GM23338 (cell line): Measurements from ENCODE around the gene RNASE8. TPM values are rescaled to one million over a fixed set of nuclear protein-coding genes. Genes with fewer than 3 reads are reported as not detected.

Experiments
- ATAC-seq: fragments of 200-7000 bp; cut with Tn5 transposase; 3 replicates; pipeline ENCODE4 v1.9.1; 2020
- DNase-seq: peaks from one replicate; pipeline ENCODE4 v3.0.0-alpha.2; 2015; ENCODE audit warnings: low spot score
- H2AFZ ChIP-seq: fragments of 200-600 bp; sonication (generic); 2 replicates; pipeline ENCODE4 v1.8.0; 2016; ENCODE audit warnings: antibody characterized with exemption, mild to moderate bottlenecking, moderate library complexity
- H3F3A ChIP-seq: fragments of 200-600 bp; sonication (generic); replicated peaks from 2 replicates; pipeline ENCODE4 v1.8.0; 2017; ENCODE audit warnings: antibody characterized with exemption, mixed run types, low read depth
- H3K27ac ChIP-seq: fragments of 200-600 bp; sonication (generic); 2 replicates; pipeline ENCODE4 v1.6.1; 2016; ENCODE audit warnings: low read depth
- H3K27me3 ChIP-seq: fragments of 200-600 bp; sonication (generic); 2 replicates; pipeline ENCODE4 v1.8.0; 2016; ENCODE audit warnings: mild to moderate bottlenecking, mixed run types, moderate library complexity; ENCODE audit not compliant: insufficient read depth
- H3K36me3 ChIP-seq: fragments of 200-600 bp; sonication (generic); 2 replicates; pipeline ENCODE4 v1.8.0; 2016; ENCODE audit warnings: mild to moderate bottlenecking; ENCODE audit not compliant: insufficient read depth
- H3K4me1 ChIP-seq: fragments of 200-600 bp; sonication (generic); 2 replicates; pipeline ENCODE4 v1.8.0; 2016; ENCODE audit warnings: mild to moderate bottlenecking, moderate library complexity; ENCODE audit not compliant: insufficient read depth
- H3K4me2 ChIP-seq: fragments of 200-600 bp; sonication (generic); 2 replicates; pipeline ENCODE4 v1.7.1; 2017; ENCODE audit warnings: mixed run types
- H3K4me3 ChIP-seq: fragments of 200-600 bp; sonication (generic); 2 replicates; pipeline ENCODE4 v1.6.1; 2016; ENCODE audit warnings: mixed run types
- H3K79me2 ChIP-seq: fragments of 200-600 bp; sonication (generic); replicated peaks from 2 replicates; pipeline ENCODE4 v1.8.0; 2017; ENCODE audit warnings: mild to moderate bottlenecking; ENCODE audit not compliant: insufficient read depth
- H3K9me2 ChIP-seq: fragments of 200-600 bp; sonication (generic); 2 replicates; pipeline ENCODE4 v1.8.0; 2017; ENCODE audit not compliant: insufficient read depth
- H4K20me1 ChIP-seq: fragments of 200-600 bp; sonication (generic); replicated peaks from 2 replicates; pipeline ENCODE4 v1.8.0; 2017; ENCODE audit warnings: mild to moderate bottlenecking; ENCODE audit not compliant: insufficient read depth
- H3K27ac Mint-ChIP-seq: 2 replicates; pipeline ENCODE4 v1.8.0; 2020; ENCODE audit warnings: inconsistent platforms, mild to moderate bottlenecking, moderate library complexity, mixed read lengths
- H3K27me3 Mint-ChIP-seq: 3 replicates; pipeline ENCODE4 v1.8.0; 2022; ENCODE audit warnings: low read depth, mild to moderate bottlenecking, moderate library complexity, mixed read lengths, inconsistent platforms; ENCODE audit not compliant: insufficient read depth, poor library complexity
- H3K36me3 Mint-ChIP-seq: 3 replicates; pipeline ENCODE4 v1.8.0; 2021; ENCODE audit warnings: low read depth, mild to moderate bottlenecking, inconsistent platforms, moderate library complexity, mixed read lengths
- H3K4me1 Mint-ChIP-seq: 3 replicates; pipeline ENCODE4 v1.8.0; 2020; ENCODE audit warnings: mild to moderate bottlenecking, inconsistent platforms, mixed read lengths
- H3K4me3 Mint-ChIP-seq: 3 replicates; pipeline ENCODE4 v1.8.0; 2021; ENCODE audit warnings: moderate library complexity, mild to moderate bottlenecking, inconsistent platforms, mixed read lengths
- H3K9me3 Mint-ChIP-seq: 3 replicates; pipeline ENCODE4 v1.8.0; 2020; ENCODE audit warnings: moderate library complexity, mild to moderate bottlenecking, inconsistent platforms, mixed read lengths
- CREB1 ChIP-seq: fragments of 250-450 bp; sonication (Bioruptor Pico); IDR thresholded peaks from 2 replicates; pipeline ENCODE4 v1.5.0; 2020; ENCODE audit warnings: low read depth, mild to moderate bottlenecking, moderate library complexity
- CTCF ChIP-seq, 2 experiments: fragments of 200-600 bp in 1 of 2; sonication (generic) in 1 of 2; conservative IDR thresholded peaks; 2 replicates each; pipeline versions ENCODE4 v1.5.1 to v1.6.1; 2016 to 2017; ENCODE audit warnings: antibody characterized with exemption in 2 of 2, low read depth in 2 of 2, mild to moderate bottlenecking in 2 of 2, moderate library complexity in 1 of 2
- ETS1 ChIP-seq: IDR thresholded peaks from 2 replicates; pipeline ENCODE4 v1.6.1; 2016; ENCODE audit warnings: antibody characterized with exemption
- EZH2 ChIP-seq: fragments of 200-600 bp; sonication (generic); IDR thresholded peaks from one replicate; pipeline ENCODE4 v1.8.0; 2017; ENCODE audit warnings: antibody characterized with exemption, mild to moderate bottlenecking, low read depth; ENCODE audit not compliant: unreplicated experiment
- EZH2phosphoT487 ChIP-seq: fragments of 200-600 bp; sonication (generic); IDR thresholded peaks from one replicate; pipeline ENCODE4 v1.8.1; 2018; ENCODE audit warnings: antibody characterized with exemption; ENCODE audit not compliant: unreplicated experiment
- JUNB ChIP-seq: IDR thresholded peaks from one replicate; pipeline ENCODE4 v1.6.1; 2016; ENCODE audit warnings: antibody characterized with exemption; ENCODE audit not compliant: unreplicated experiment
- NANOG ChIP-seq: IDR thresholded peaks from 2 replicates; pipeline ENCODE4 v1.6.1; 2016; ENCODE audit warnings: antibody characterized with exemption, borderline replicate concordance
- POLR2AphosphoS5 ChIP-seq: IDR thresholded peaks from 2 replicates; pipeline ENCODE4 v1.6.1; 2016; ENCODE audit warnings: antibody characterized with exemption, low read depth
- STAT1 ChIP-seq: IDR thresholded peaks from one replicate; pipeline ENCODE4 v1.6.1; 2016; ENCODE audit warnings: antibody characterized with exemption; ENCODE audit not compliant: unreplicated experiment
- ZNF114 ChIP-seq: fragments of 250-450 bp; sonication (Bioruptor Pico); IDR thresholded peaks from 2 replicates; pipeline ENCODE4 v1.5.0; 2020; ENCODE audit warnings: mild to moderate bottlenecking, moderate library complexity
- ZNF331 ChIP-seq: fragments of 250-450 bp; sonication (Bioruptor Pico); IDR thresholded peaks from 2 replicates; pipeline ENCODE4 v1.5.0; 2020; ENCODE audit warnings: low read depth, mild to moderate bottlenecking, moderate library complexity
- ZNF462 ChIP-seq: fragments of 250-450 bp; sonication (Bioruptor Pico); IDR thresholded peaks from 2 replicates; pipeline ENCODE4 v1.5.0; 2020; ENCODE audit warnings: mild to moderate bottlenecking, moderate library complexity
- polyA plus RNA-seq: library from polyadenylated mRNA; unstranded; fragments of >200 nt; fragmentation: Nextera tagmentation; extraction: Ambion mirVana; gene quantifications from 2 replicates; pipeline ENCODE4 v1.2.1, GENCODE V29; 2016
- total RNA-seq: library from RNA; depleted of rRNA; stranded (reverse); fragments of >200 nt; shearing (Covaris generic); gene quantifications from 2 replicates; pipeline ENCODE4 v1.2.3, GENCODE V29; 2014
- TF ChIP-seq, protein P1 (sequence below): IDR thresholded peaks from one replicate; pipeline ENCODE4 v1.6.1; 2018; ENCODE audit warnings: antibody characterized with exemption; ENCODE audit not compliant: unreplicated experiment

The RNASE8 gene
- total and polyA plus RNA-seq, 2 experiments from 2014 or later = not detected

- H3K36me3 Mint-ChIP-seq = peaks cover 19% of the 10 kb centered on the region
- no peaks in the 10 kb centered on the region for H4K20me1 ChIP-seq
- DNase-seq = no peak
- TF ChIP-seq NANOG (no peak), ETS1 (no peak), ZNF114 (no peak), ZNF462 (no peak), CREB1 (CRISPR knock-in tag) (no peak), CTCF (conservative IDR thresholded peaks at IDR 0.05; ENCODE audit: low read depth in 2 of 2) (no peak), ZNF331 (no peak), EZH2phosphoT487 (no peak), POLR2AphosphoS5 (no peak), JUNB (no peak), EZH2 (no peak), STAT1 (no peak)
- TF ChIP-seq, protein P1, sequence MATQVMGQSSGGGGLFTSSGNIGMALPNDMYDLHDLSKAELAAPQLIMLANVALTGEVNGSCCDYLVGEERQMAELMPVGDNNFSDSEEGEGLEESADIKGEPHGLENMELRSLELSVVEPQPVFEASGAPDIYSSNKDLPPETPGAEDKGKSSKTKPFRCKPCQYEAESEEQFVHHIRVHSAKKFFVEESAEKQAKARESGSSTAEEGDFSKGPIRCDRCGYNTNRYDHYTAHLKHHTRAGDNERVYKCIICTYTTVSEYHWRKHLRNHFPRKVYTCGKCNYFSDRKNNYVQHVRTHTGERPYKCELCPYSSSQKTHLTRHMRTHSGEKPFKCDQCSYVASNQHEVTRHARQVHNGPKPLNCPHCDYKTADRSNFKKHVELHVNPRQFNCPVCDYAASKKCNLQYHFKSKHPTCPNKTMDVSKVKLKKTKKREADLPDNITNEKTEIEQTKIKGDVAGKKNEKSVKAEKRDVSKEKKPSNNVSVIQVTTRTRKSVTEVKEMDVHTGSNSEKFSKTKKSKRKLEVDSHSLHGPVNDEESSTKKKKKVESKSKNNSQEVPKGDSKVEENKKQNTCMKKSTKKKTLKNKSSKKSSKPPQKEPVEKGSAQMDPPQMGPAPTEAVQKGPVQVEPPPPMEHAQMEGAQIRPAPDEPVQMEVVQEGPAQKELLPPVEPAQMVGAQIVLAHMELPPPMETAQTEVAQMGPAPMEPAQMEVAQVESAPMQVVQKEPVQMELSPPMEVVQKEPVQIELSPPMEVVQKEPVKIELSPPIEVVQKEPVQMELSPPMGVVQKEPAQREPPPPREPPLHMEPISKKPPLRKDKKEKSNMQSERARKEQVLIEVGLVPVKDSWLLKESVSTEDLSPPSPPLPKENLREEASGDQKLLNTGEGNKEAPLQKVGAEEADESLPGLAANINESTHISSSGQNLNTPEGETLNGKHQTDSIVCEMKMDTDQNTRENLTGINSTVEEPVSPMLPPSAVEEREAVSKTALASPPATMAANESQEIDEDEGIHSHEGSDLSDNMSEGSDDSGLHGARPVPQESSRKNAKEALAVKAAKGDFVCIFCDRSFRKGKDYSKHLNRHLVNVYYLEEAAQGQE = no peak
- no peaks in the 10 kb centered on the region for H3K36me3 ChIP-seq
- H3F3A ChIP-seq = peaks cover 5% of the 10 kb centered on the region; the same call in 1 of the 2 replicates
- no peak overlapping the region for H3K4me3 Mint-ChIP-seq
- H3K79me2 ChIP-seq = no peaks in the 10 kb centered on the region; the same call in 1 of the 2 replicates
- H3K9me2 ChIP-seq = no peaks in the 10 kb centered on the region
- H3K27ac Mint-ChIP-seq = no peak overlapping the region
- no peak for ATAC-seq
- peaks cover 25% of the 10 kb centered on the region for H3K27me3 Mint-ChIP-seq
- peaks cover 24% of the 10 kb centered on the region for H3K4me1 Mint-ChIP-seq
- H3K4me1 ChIP-seq = peaks cover 18% of the 10 kb centered on the region
- H3K4me2 ChIP-seq = no peak overlapping the region
- H3K27me3 ChIP-seq = peaks cover 24% of the 10 kb centered on the region
- no peak overlapping the region for H3K4me3 ChIP-seq
- H3K27ac ChIP-seq = no peak overlapping the region
- H3K9me3 Mint-ChIP-seq = no peaks in the 10 kb centered on the region; the same call in 2 of the 3 replicates
- H2AFZ ChIP-seq = no peak overlapping the region
Observed at GRCh38 chr14:21020977-21021545, 36.6 kb upstream of the RNASE8 start.
